ENCODE data around the gene HUS1B.

HUS1B gene

GRCh38 chr6:674956-675355 is 18.1 kb upstream of the HUS1B start:
- Histone ChIP-seq H3K9me2 (replicated peaks; ENCODE audit: control insufficient read depth, low read length) (no peaks in the 10 kb centered on the region), H3F3A (ENCODE audit: control insufficient read depth, insufficient read depth) (no peaks in the 10 kb centered on the region), H3K4me1 (ENCODE audit: control insufficient read depth, low read length) (no peaks in the 10 kb centered on the region), H3K27me3 (ENCODE audit: control insufficient read depth, low read length) (no peaks in the 10 kb centered on the region), H4K20me1 (ENCODE audit: control insufficient read depth, insufficient read depth, low read depth, low read length) (no peaks in the 10 kb centered on the region), H3K9me3 (ENCODE audit: control insufficient read depth, insufficient read depth, low read length) (no peaks in the 10 kb centered on the region), H3K4me3 (ENCODE audit: low read length) (no peak overlapping the region), H3K79me2 (ENCODE audit: control insufficient read depth, low read length) (peaks cover 16% of the 10 kb centered on the region), H3K27ac (ENCODE audit: low read depth, low read length) (no peak overlapping the region), H3K4me2 (ENCODE audit: low read length) (no peak overlapping the region), H3K36me3 (ENCODE audit: control insufficient read depth, low read length) (no peaks in the 10 kb centered on the region)
- TF ChIP-seq EZH2phosphoT487 (IDR thresholded peaks at IDR 0.05; ENCODE audit: borderline replicate concordance, low read length) = no peak
- TF ChIP-seq, protein P1, sequence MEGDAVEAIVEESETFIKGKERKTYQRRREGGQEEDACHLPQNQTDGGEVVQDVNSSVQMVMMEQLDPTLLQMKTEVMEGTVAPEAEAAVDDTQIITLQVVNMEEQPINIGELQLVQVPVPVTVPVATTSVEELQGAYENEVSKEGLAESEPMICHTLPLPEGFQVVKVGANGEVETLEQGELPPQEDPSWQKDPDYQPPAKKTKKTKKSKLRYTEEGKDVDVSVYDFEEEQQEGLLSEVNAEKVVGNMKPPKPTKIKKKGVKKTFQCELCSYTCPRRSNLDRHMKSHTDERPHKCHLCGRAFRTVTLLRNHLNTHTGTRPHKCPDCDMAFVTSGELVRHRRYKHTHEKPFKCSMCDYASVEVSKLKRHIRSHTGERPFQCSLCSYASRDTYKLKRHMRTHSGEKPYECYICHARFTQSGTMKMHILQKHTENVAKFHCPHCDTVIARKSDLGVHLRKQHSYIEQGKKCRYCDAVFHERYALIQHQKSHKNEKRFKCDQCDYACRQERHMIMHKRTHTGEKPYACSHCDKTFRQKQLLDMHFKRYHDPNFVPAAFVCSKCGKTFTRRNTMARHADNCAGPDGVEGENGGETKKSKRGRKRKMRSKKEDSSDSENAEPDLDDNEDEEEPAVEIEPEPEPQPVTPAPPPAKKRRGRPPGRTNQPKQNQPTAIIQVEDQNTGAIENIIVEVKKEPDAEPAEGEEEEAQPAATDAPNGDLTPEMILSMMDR (IDR thresholded peaks at IDR 0.05; ENCODE audit: low read depth, low read length, poor library complexity, severe bottlenecking) = no peak

- Histone ChIP-seq H3K9me3 (ENCODE audit: control insufficient read depth, insufficient read depth, low read length) (no peaks in the 10 kb centered on the region), H3F3A (ENCODE audit: control insufficient read depth, insufficient read depth) (no peaks in the 10 kb centered on the region), H3K27ac (ENCODE audit: low read depth, low read length) (no peak overlapping the region), H3K4me2 (ENCODE audit: low read length) (no peak overlapping the region), H3K9me2 (replicated peaks; ENCODE audit: control insufficient read depth, low read length) (no peaks in the 10 kb centered on the region), H3K4me1 (ENCODE audit: control insufficient read depth, low read length) (no peaks in the 10 kb centered on the region), H3K27me3 (ENCODE audit: control insufficient read depth, low read length) (no peaks in the 10 kb centered on the region), H3K79me2 (ENCODE audit: control insufficient read depth, low read length) (peaks cover 16% of the 10 kb centered on the region), H3K4me3 (ENCODE audit: low read length) (no peak overlapping the region), H3K36me3 (ENCODE audit: control insufficient read depth, low read length) (no peaks in the 10 kb centered on the region), H4K20me1 (ENCODE audit: control insufficient read depth, insufficient read depth, low read depth, low read length) (no peaks in the 10 kb centered on the region)
- no peak for TF ChIP-seq EZH2phosphoT487 (IDR thresholded peaks at IDR 0.05; ENCODE audit: borderline replicate concordance, low read length)
- TF ChIP-seq, protein P1 (IDR thresholded peaks at IDR 0.05; ENCODE audit: low read depth, low read length, poor library complexity, severe bottlenecking) = no peak
Measured at GRCh38 chr6:674406-674805, 17.5 kb upstream of the HUS1B start.

DNA sequence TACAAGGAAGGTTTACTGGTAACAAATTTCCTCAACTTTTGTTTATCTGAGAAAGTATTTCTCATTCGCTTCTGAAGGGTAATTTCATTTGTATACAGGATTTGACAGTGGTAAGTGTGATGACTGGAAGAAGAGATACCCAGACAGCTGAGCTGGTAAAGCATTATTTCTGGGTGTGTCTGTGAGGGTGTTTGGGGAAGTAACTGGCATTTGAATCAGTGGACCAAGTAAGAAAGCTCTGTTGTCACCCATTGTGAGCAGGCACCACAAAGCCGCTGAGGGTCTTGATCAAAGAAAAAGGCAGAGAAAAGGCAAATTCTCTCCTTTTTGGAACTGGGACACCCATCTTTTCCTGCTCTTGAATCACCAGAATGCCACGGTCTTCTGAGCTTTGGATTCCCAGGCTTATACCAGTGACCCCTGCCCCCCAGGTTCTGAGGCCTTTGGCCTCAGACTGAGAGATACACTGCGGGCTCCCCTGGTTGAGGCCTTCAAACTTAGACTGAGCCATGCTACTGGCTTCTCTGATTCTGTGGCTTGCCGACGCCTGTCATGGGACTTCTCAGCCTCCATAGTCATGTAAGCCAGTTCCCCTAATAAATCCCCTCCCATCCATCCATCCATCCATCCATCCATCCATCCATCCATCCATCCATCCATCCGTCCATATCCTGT is 10.5 kb upstream of the HUS1B start:
- H3K36me3 ChIP-seq (ENCODE audit: control insufficient read depth, low read length) = no peaks in the 10 kb centered on the region
- H3F3A ChIP-seq (ENCODE audit: control insufficient read depth, insufficient read depth) = no peaks in the 10 kb centered on the region
- TF ChIP-seq, protein P1 (IDR thresholded peaks at IDR 0.05; ENCODE audit: low read depth, low read length, poor library complexity, severe bottlenecking) = no peak
- no peak for TF ChIP-seq EZH2phosphoT487 (IDR thresholded peaks at IDR 0.05; ENCODE audit: borderline replicate concordance, low read length)
- H3K9me2 ChIP-seq (replicated peaks; ENCODE audit: control insufficient read depth, low read length) = no peaks in the 10 kb centered on the region
- no peak overlapping the region for H3K27ac ChIP-seq (ENCODE audit: low read depth, low read length)
- H3K4me3 ChIP-seq (ENCODE audit: low read length) = no peak overlapping the region
- H3K79me2 ChIP-seq (ENCODE audit: control insufficient read depth, low read length) = peaks cover 15% of the 10 kb centered on the region
- H4K20me1 ChIP-seq (ENCODE audit: control insufficient read depth, insufficient read depth, low read depth, low read length) = no peaks in the 10 kb centered on the region
- H3K4me2 ChIP-seq (ENCODE audit: low read length) = no peak overlapping the region
- no peaks in the 10 kb centered on the region for H3K4me1 ChIP-seq (ENCODE audit: control insufficient read depth, low read length)
- no peaks in the 10 kb centered on the region; the same call in 1 of the 2 replicates for H3K9me3 ChIP-seq (ENCODE audit: control insufficient read depth, insufficient read depth, low read length)
- no peaks in the 10 kb centered on the region for H3K27me3 ChIP-seq (ENCODE audit: control insufficient read depth, low read length)
